ENCODE results near the gene TTC17. TPM values are rescaled to one million over a fixed set of nuclear protein-coding genes. Genes with fewer than 3 reads are reported as not detected.
A peak's percentile ranks its signal among the peaks of the same experiment; 100 is the strongest.
"Not testable (repeated sequence)": the region's sequence is repeated elsewhere in the genome, so short reads cannot be mapped to it uniquely, and the experiment has no call there.

The TTC17 gene
- total RNA-seq, 3 donors from 2014 or later (not counting 1 experiment from before 2014, with no cell fraction given) = 100 to 129 (median 101) TPM

DNA sequence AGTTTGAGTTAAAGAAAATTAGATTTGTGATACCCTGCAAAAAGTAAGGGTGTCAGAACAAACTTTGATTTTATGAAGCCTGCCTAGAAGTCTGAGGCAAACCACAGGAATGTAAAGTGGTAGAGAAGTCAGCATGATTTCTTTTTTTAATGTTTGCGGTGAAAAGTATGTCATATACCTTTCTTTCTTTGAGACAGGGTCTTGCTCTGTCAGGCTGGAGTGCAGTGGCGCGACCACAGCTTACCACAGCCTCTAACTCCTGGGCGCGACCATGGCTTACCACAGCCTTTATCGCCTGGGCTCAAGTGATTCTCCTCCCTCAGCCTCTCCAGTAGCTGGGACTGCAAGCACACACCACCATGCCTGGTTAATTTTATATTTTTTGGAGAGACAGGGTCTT, 42.3 kb upstream of the TTC17 start:
- DNase-seq (peak in 1 of 2 donors; percentile 29), ATAC-seq (no peak)
- H3K27me3 Mint-ChIP-seq (ENCODE audit: low read depth in 2 of 2) = no peaks in the 10 kb centered on the region
- peak overlapping the region; percentile 21 for H3K4me3 Mint-ChIP-seq
- no peaks in the 10 kb centered on the region for H3K36me3 Mint-ChIP-seq
- WGBS (ENCODE audit: insufficient coverage) = 43% methylated on average over 6 of the region's 6 CpGs
- Histone ChIP-seq H3K4me3 (ENCODE audit: low read length) (no peak overlapping the region), H3K9me3 (ENCODE audit: control insufficient read depth, insufficient read depth, low read length) (no peaks in the 10 kb centered on the region), H3K27ac (ENCODE audit: low read length) (no peak overlapping the region), H3K36me3 (ENCODE audit: control insufficient read depth, insufficient read depth, low read length) (peaks cover 12% of the 10 kb centered on the region), H3K27me3 (ENCODE audit: control insufficient read depth, insufficient read depth, low read length) (no peaks in the 10 kb centered on the region), H3K4me1 (ENCODE audit: control insufficient read depth, insufficient read depth, low read length) (peaks cover 21% of the 10 kb centered on the region)
- intact Hi-C loops (cut with micrococcal nuclease) = no loop called here
- H3K9me3 Mint-ChIP-seq = no peaks in the 10 kb centered on the region
- peak overlapping the region; percentile 16 to 75 for H3K27ac Mint-ChIP-seq
- TF ChIP-seq, protein P1, sequence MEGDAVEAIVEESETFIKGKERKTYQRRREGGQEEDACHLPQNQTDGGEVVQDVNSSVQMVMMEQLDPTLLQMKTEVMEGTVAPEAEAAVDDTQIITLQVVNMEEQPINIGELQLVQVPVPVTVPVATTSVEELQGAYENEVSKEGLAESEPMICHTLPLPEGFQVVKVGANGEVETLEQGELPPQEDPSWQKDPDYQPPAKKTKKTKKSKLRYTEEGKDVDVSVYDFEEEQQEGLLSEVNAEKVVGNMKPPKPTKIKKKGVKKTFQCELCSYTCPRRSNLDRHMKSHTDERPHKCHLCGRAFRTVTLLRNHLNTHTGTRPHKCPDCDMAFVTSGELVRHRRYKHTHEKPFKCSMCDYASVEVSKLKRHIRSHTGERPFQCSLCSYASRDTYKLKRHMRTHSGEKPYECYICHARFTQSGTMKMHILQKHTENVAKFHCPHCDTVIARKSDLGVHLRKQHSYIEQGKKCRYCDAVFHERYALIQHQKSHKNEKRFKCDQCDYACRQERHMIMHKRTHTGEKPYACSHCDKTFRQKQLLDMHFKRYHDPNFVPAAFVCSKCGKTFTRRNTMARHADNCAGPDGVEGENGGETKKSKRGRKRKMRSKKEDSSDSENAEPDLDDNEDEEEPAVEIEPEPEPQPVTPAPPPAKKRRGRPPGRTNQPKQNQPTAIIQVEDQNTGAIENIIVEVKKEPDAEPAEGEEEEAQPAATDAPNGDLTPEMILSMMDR (IDR thresholded peaks at IDR 0.05) = no peak
- peaks cover 42 to 48% of the 10 kb centered on the region in 2 donors for H3K4me1 Mint-ChIP-seq

DNA sequence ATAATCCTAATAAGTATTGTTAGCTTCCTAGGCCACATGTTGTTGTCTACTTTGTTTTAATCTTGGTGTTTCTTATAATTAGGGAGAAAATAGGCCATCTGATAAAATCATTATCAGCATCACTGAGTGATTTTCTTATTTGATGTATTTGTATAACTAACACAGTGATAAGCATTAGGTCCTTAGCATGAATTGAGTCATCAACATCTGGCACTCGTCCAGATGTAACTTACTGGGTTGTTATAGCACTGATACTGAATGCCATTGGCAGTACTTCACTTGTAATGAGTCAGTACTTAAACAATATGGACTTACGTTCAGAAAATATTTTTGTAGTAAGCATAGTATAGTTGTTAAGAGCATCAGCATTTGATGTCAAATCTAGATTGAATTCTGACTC, 30.7 kb upstream of the TTC17 start:
- TF ChIP-seq, protein P1 (IDR thresholded peaks at IDR 0.05) = no peak

DNA sequence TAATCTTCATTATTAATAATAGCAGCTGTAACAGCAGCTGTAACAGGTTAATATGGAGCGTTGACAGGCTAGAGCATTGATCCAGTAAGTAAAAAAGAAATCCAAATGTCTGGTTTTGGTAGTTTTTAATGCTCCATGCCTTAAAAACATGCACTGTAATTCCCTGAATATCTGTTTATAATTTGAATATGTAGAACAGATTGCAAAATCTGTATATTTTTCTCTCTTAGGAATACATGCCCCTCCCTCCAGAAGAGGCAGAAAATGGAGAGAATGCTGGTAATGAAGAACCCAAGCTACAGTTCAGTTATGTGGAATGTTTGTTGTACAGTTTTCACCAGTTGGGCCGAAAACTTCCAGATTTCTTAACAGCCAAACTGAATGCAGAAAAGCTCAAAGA, 30.2 kb upstream of the TTC17 start:
- ATAC-seq = no peak
- peaks cover 30% of the 10 kb centered on the region for H3K36me3 Mint-ChIP-seq
- TF ChIP-seq, protein P1 (IDR thresholded peaks at IDR 0.05) = no peak

More for the DNA sequence above, 30.7 kb upstream of the TTC17 start:
- Histone ChIP-seq H3K27me3 (ENCODE audit: control insufficient read depth, insufficient read depth, low read length) (no peaks in the 10 kb centered on the region), H3K36me3 (ENCODE audit: control insufficient read depth, insufficient read depth, low read length) (peaks cover 95% of the 10 kb centered on the region), H3K4me1 (ENCODE audit: control insufficient read depth, insufficient read depth, low read length) (no peaks in the 10 kb centered on the region), H3K9me3 (ENCODE audit: control insufficient read depth, insufficient read depth, low read length) (no peaks in the 10 kb centered on the region), H3K27ac (ENCODE audit: low read length) (no peak overlapping the region), H3K4me3 (ENCODE audit: low read length) (no peak overlapping the region)
- H3K4me3 Mint-ChIP-seq = no peak overlapping the region
- no peak for ATAC-seq
- H3K4me1 Mint-ChIP-seq = no peaks in the 10 kb centered on the region
- H3K36me3 Mint-ChIP-seq = peaks cover 34% of the 10 kb centered on the region
- H3K27me3 Mint-ChIP-seq (ENCODE audit: low read depth in 2 of 2) = no peaks in the 10 kb centered on the region
- no peak for DNase-seq
- H3K27ac Mint-ChIP-seq = no peak overlapping the region
- H3K9me3 Mint-ChIP-seq = no peaks in the 10 kb centered on the region
- intact Hi-C loops (cut with micrococcal nuclease) = no loop called here
- WGBS (ENCODE audit: insufficient coverage) = 94% methylated on average over 2 of the region's 2 CpGs

DNA sequence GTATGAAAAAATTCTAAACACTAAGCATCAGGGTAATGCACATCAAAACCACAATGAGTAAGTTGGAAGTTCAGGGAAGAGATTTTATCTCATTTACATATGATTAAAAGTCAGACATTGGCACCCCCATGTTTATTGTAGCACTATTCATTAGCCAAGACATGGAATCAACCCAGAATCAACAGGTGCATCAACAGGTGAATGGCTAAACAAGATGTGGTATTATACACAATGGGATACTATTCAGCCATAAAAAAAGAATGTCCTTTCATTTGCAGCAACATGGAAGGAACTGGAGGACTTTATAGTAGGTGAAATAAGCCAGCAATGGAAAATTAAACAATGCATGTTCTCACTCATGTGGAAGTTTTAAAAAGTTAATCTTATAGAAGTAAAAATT, 17.6 kb upstream of the TTC17 start:
- Histone ChIP-seq H3K9me3 (ENCODE audit: control insufficient read depth, insufficient read depth, low read length) (no peaks in the 10 kb centered on the region), H3K27ac (ENCODE audit: low read length) (no peak overlapping the region), H3K4me3 (ENCODE audit: low read length) (no peak overlapping the region), H3K27me3 (ENCODE audit: control insufficient read depth, insufficient read depth, low read length) (no peaks in the 10 kb centered on the region), H3K4me1 (ENCODE audit: control insufficient read depth, insufficient read depth, low read length) (no peaks in the 10 kb centered on the region), H3K36me3 (ENCODE audit: control insufficient read depth, insufficient read depth, low read length) (peaks cover 32% of the 10 kb centered on the region)
- no peak for DNase-seq
- Mint-ChIP-seq H3K36me3 (peaks cover 14% of the 10 kb centered on the region), H3K4me3 (no peak overlapping the region), H3K27me3 (ENCODE audit: low read depth in 2 of 2) (no peaks in the 10 kb centered on the region), H3K27ac (peak overlapping the region in 1 of 2 donors; percentile 2), H3K4me1 (no peaks in the 10 kb centered on the region), H3K9me3 (no peaks in the 10 kb centered on the region)
- TF ChIP-seq, protein P1 (IDR thresholded peaks at IDR 0.05) = no peak
- intact Hi-C loops (cut with micrococcal nuclease) = no loop called here
- no peak for ATAC-seq

More for the DNA sequence above, 30.2 kb upstream of the TTC17 start:
- no peaks in the 10 kb centered on the region for H3K9me3 ChIP-seq (ENCODE audit: control insufficient read depth, insufficient read depth, low read length)
- intact Hi-C loops (cut with micrococcal nuclease) = no loop called here
- H3K27me3 ChIP-seq (ENCODE audit: control insufficient read depth, insufficient read depth, low read length) = no peaks in the 10 kb centered on the region
- DNase-seq = no peak
- H3K4me3 ChIP-seq (ENCODE audit: low read length) = no peak overlapping the region
- Mint-ChIP-seq H3K9me3 (no peaks in the 10 kb centered on the region), H3K4me3 (no peak overlapping the region), H3K27me3 (ENCODE audit: low read depth in 2 of 2) (no peaks in the 10 kb centered on the region), H3K4me1 (no peaks in the 10 kb centered on the region), H3K27ac (no peak overlapping the region)
- WGBS (ENCODE audit: insufficient coverage) = 95% methylated on average over 2 of the region's 2 CpGs
- no peak overlapping the region for H3K27ac ChIP-seq (ENCODE audit: low read length)
- no peaks in the 10 kb centered on the region for H3K4me1 ChIP-seq (ENCODE audit: control insufficient read depth, insufficient read depth, low read length)
- H3K36me3 ChIP-seq (ENCODE audit: control insufficient read depth, insufficient read depth, low read length) = peaks cover 95% of the 10 kb centered on the region

DNA sequence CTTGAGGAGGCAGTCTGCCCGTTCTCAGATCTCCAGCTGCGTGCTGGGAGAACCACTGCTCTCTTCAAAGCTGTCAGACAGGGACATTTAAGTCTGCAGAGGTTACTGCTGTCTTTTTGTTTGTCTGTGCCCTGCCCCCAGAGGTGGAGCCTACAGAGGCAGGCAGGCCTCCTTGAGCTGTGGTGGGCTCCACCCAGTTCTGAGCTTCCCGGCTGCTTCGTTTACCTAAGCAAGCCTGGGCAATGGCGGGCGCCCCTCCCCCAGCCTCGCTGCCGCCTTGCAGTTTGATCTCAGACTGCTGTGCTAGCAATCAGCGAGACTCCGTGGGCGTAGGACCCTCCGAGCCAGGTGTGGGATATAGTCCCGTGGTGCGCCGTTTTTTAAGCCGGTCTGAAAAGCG, 7.3 kb upstream of the TTC17 start:
- H3K36me3 Mint-ChIP-seq; H3K4me3 ChIP-seq (ENCODE audit: low read length); H3K27me3 ChIP-seq (ENCODE audit: control insufficient read depth, insufficient read depth, low read length); H3K4me1 Mint-ChIP-seq; H3K27ac ChIP-seq (ENCODE audit: low read length); H3K4me3 Mint-ChIP-seq; ATAC-seq; H3K9me3 ChIP-seq (ENCODE audit: control insufficient read depth, insufficient read depth, low read length); H3K27me3 Mint-ChIP-seq (ENCODE audit: low read depth in 2 of 2); DNase-seq; intact Hi-C loops (cut with micrococcal nuclease); H3K36me3 ChIP-seq (ENCODE audit: control insufficient read depth, insufficient read depth, low read length); H3K4me1 ChIP-seq (ENCODE audit: control insufficient read depth, insufficient read depth, low read length); H3K27ac Mint-ChIP-seq; H3K9me3 Mint-ChIP-seq: not testable (repeated sequence)
- no CpG with 5 or more reads among the region's 17 CpGs for WGBS (ENCODE audit: insufficient coverage)
